SU-DHL-6 (cell line): ENCODE measurements around the gene MYOC.

Experiments used
- H2AFZ ChIP-seq: fragments of 200-600 bp; sonication (generic); 2 replicates; pipeline ENCODE4 v1.6.1; 2014; ENCODE audit warnings: low read depth, mild to moderate bottlenecking, moderate library complexity, mixed read lengths, antibody characterized with exemption, low read length; ENCODE audit not compliant: severe bottlenecking
- H3F3A ChIP-seq: fragments of 200-600 bp; shearing (Covaris generic); 2 replicates; pipeline ENCODE4 v1.6.0; 2016; ENCODE audit warnings: antibody characterized with exemption, mild to moderate bottlenecking; ENCODE audit not compliant: insufficient read depth
- H3K27ac ChIP-seq: fragments of 200-600 bp; sonication (generic); 2 replicates; pipeline ENCODE4 v1.5.1; 2016; ENCODE audit warnings: low read depth, mild to moderate bottlenecking, low read length, moderate library complexity, mixed read lengths
- H3K27me3 ChIP-seq: fragments of 200-600 bp; sonication (generic), shearing (Covaris generic); 2 replicates; pipeline ENCODE4 v1.6.0; 2014; ENCODE audit warnings: mild to moderate bottlenecking, low read length
- H3K36me3 ChIP-seq: fragments of 200-600 bp; sonication (generic); 2 replicates; pipeline ENCODE4 v1.6.1; 2014; ENCODE audit warnings: mild to moderate bottlenecking, low read length, mixed read lengths
- H3K4me2 ChIP-seq: fragments of 300-600, 200-600 bp; shearing (Covaris generic), sonication (generic); 2 replicates; pipeline ENCODE4 v1.6.0; 2014; ENCODE audit warnings: low read length, low read depth, mild to moderate bottlenecking; ENCODE audit not compliant: poor library complexity, severe bottlenecking
- H3K4me3 ChIP-seq: fragments of 200-600 bp; sonication (generic); 2 replicates; pipeline ENCODE4 v1.5.1; 2014; ENCODE audit warnings: antibody characterized with exemption, low read length, mild to moderate bottlenecking, mixed read lengths; ENCODE audit not compliant: insufficient read depth, poor library complexity, severe bottlenecking
- H3K79me2 ChIP-seq: fragments of 200-600 bp; sonication (generic); 2 replicates; pipeline ENCODE4 v1.6.1; 2014; ENCODE audit warnings: mild to moderate bottlenecking, low read length, moderate library complexity; ENCODE audit not compliant: insufficient read depth
- H3K9ac ChIP-seq: fragments of 200-600 bp; sonication (generic); 2 replicates; pipeline ENCODE4 v1.7.0; 2014; ENCODE audit warnings: mild to moderate bottlenecking, low read length
- H3K9me2 ChIP-seq: fragments of 200-600 bp; sonication (generic); replicated peaks from 2 replicates; pipeline ENCODE4 v1.6.1; 2014; ENCODE audit warnings: low read length; ENCODE audit not compliant: insufficient read depth
- H3K9me3 ChIP-seq: fragments of 200-600 bp; sonication (generic); 2 replicates; pipeline ENCODE4 v1.6.1; 2014; ENCODE audit warnings: low read length, mixed read lengths; ENCODE audit not compliant: insufficient read depth
- H4K20me1 ChIP-seq: fragments of 200-600 bp; sonication (generic); 2 replicates; pipeline ENCODE4 v1.6.1; 2014; ENCODE audit warnings: low read depth, mild to moderate bottlenecking, antibody characterized with exemption, low read length, moderate library complexity, mixed read lengths
- CTCF ChIP-seq: fragments of 200-600 bp; sonication (generic); IDR thresholded peaks from one replicate; pipeline ENCODE4 v1.5.1; 2017; ENCODE audit warnings: antibody characterized with exemption, mild to moderate bottlenecking, low read length, moderate library complexity; ENCODE audit not compliant: insufficient read depth, poor library complexity, severe bottlenecking
- EZH2phosphoT487 ChIP-seq: fragments of 200-600 bp; sonication (generic), shearing (Covaris generic); conservative IDR thresholded peaks from 2 replicates; pipeline ENCODE4 v1.6.1; 2018; ENCODE audit warnings: mild to moderate bottlenecking, antibody characterized with exemption, low read length, moderate library complexity, mixed read lengths

MYOC gene

DNA sequence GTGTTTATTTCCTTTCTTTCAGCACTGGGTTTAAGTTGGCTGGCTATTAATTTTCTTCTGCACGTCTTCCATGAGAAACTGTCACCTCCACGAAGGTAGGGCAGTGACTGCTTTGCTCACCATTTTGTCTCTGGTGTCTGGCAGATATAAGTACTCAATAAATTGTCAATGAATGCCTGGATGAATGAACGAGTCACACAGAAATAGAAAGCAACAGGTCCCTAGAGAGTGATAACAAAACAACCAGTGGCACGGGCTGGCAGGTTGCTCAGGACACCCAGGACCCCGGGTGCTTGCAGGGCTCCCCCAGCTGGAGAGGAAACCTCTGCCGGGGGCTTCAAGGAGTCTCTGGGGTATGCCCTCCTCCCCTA is 3.2 kb upstream of the MYOC start:
- H3K4me3 ChIP-seq: no peak overlapping the region
- no peaks in the 10 kb centered on the region for H3K9me2 ChIP-seq
- H3K9me3 ChIP-seq: no peaks in the 10 kb centered on the region
- no peaks in the 10 kb centered on the region for H3K79me2 ChIP-seq
- H4K20me1 ChIP-seq: no peaks in the 10 kb centered on the region
- no peak overlapping the region for H3K27ac ChIP-seq
- H2AFZ ChIP-seq: peak overlapping the region; percentile 72
- H3K4me2 ChIP-seq: peak overlapping the region; percentile 29
- no peaks in the 10 kb centered on the region for H3K27me3 ChIP-seq
- H3F3A ChIP-seq: no peaks in the 10 kb centered on the region
- no peak overlapping the region for H3K9ac ChIP-seq
- no peaks in the 10 kb centered on the region for H3K36me3 ChIP-seq
- TF ChIP-seq EZH2phosphoT487 (no peak), CTCF (no peak)

- Histone ChIP-seq H2AFZ (peak overlapping the region; percentile 72), H3K9me2 (no peaks in the 10 kb centered on the region), H4K20me1 (no peaks in the 10 kb centered on the region), H3K79me2 (no peaks in the 10 kb centered on the region), H3K4me2 (peak overlapping the region; percentile 29), H3K4me3 (no peak overlapping the region), H3K36me3 (no peaks in the 10 kb centered on the region), H3K27ac (no peak overlapping the region), H3K9me3 (no peaks in the 10 kb centered on the region), H3K27me3 (no peaks in the 10 kb centered on the region), H3K9ac (no peak overlapping the region), H3F3A (no peaks in the 10 kb centered on the region)
- peak; percentile 59 for TF ChIP-seq CTCF
- TF ChIP-seq EZH2phosphoT487: no peak
Measured at GRCh38 chr1:171654942-171655745, 2.7 kb upstream of the MYOC start.

DNA sequence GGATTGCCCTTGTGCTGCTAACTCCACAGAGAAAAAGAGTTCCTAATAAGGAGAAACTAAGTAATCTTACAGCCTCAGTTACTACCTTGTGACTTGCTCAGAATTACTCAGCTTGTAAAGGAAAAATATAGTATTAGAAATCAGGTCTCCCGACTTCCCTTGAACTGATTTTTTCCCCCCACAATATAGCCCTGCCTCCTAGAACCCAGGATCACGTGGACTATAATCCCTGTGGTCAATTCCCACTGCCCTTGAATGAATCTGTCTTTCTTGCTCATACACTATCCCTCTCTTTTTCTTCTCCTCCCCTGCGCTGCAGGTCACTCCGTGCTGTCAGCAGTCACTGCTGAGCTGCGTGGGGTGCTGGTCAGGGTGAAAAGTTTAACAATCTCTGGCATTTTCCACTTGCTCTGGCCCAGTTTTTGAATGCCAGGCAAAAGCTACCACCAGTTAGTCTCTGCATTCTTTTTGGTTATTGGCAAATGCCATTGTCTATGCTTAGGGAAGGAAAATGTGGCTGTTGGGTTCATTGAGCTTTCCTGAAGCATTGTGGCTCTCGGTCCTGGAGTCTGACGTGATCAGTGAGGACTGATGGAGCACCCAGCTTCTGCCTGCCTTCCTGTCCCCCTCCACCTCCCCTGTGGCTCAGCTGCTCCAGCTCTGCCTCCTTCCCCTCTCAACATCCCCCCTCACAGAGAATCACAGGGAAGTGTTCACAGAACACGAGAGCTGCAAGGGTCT is 1.9 kb upstream of the MYOC start:
- H3K4me3 ChIP-seq: no peak overlapping the region
- H3K9me3 ChIP-seq: no peaks in the 10 kb centered on the region
- H3F3A ChIP-seq: no peaks in the 10 kb centered on the region
- no peak overlapping the region for H2AFZ ChIP-seq
- no peaks in the 10 kb centered on the region for H4K20me1 ChIP-seq
- H3K27ac ChIP-seq: no peak overlapping the region
- no peaks in the 10 kb centered on the region for H3K79me2 ChIP-seq
- H3K36me3 ChIP-seq: no peaks in the 10 kb centered on the region
- H3K4me2 ChIP-seq: no peak overlapping the region
- TF ChIP-seq CTCF: no peak
- TF ChIP-seq EZH2phosphoT487: no peak
- no peak overlapping the region for H3K9ac ChIP-seq
- no peaks in the 10 kb centered on the region for H3K9me2 ChIP-seq
- H3K27me3 ChIP-seq: no peaks in the 10 kb centered on the region
